HepG2 (cell line): ENCODE results near the gene ZMIZ1. TPM values are rescaled to one million over a fixed set of nuclear protein-coding genes. Genes with fewer than 3 reads are reported as not detected.

Source experiments
- ATAC-seq: fragments of 200-7000 bp; cut with Tn5 transposase; 3 replicates; pipeline ENCODE4 v1.9.1; 2020; ENCODE audit warnings: mild to moderate bottlenecking, moderate library complexity
- BruUV-seq: library from RNA; stranded (reverse); fragments of 400-500 nt; replicated peaks from 2 replicates; lab custom pipeline; 2021; lab: Mats Ljungman, UMichigan
- CTCF ChIA-PET: fragments of 300-600 bp; formaldehyde crosslinking; extraction: SDS; loops from one replicate; lab custom pipeline; 2021; ENCODE audit warnings: low total read pairs, inconsistent platforms, low intra/inter-chr PET ratio; lab: Yijun Ruan, JAX
- POLR2A ChIA-PET: fragments of 350-600 bp; sonication (Branson Sonifier 250); formaldehyde crosslinking; loops from one replicate; lab custom pipeline; 2020; ENCODE audit warnings: antibody characterized with exemption, inconsistent platforms; lab: Yijun Ruan, JAX
- DNase-seq: peaks from one replicate; pipeline ENCODE4 v3.0.0-alpha.2; 2015; ENCODE audit warnings: low spot score
- FAIRE-seq: peaks from 3 replicates; lab custom pipeline; 2011; peaks lifted over from hg19 to GRCh38; lab: Jason Lieb, UNC
- H2AFZ ChIP-seq: one replicate; pipeline ENCODE4 v1.6.1; 2011; ENCODE audit warnings: low read length, inconsistent platforms
- H3K27ac ChIP-seq: fragments of 300-600 bp; 3 replicates; pipeline ENCODE4 v1.8.0; 2011; ENCODE audit warnings: mixed run types, mild to moderate bottlenecking, mixed read lengths, low read length, inconsistent platforms; ENCODE audit not compliant: insufficient read depth; ENCODE audit errors: extremely low read length
- H3K27me3 ChIP-seq, 2 experiments: fragments of 200-600 bp in 1 of 2; 2 replicates in 1 of 2; 3 replicates in 1 of 2; pipeline versions ENCODE4 v1.6.0 to v1.8.0; 2011; ENCODE audit warnings: low read length in 2 of 2, mild to moderate bottlenecking in 2 of 2, moderate library complexity in 2 of 2, inconsistent platforms in 1 of 2; ENCODE audit not compliant: insufficient read depth in 2 of 2, control insufficient read depth in 1 of 2
- H3K36me3 ChIP-seq, 2 experiments: fragments of 200-600 bp in 1 of 2; replicated peaks in 1 of 2; 2 replicates in 1 of 2; 3 replicates in 1 of 2; pipeline versions ENCODE4 v1.5.1 to v1.8.0; 2011; ENCODE audit warnings: low read length in 2 of 2, inconsistent platforms in 1 of 2; ENCODE audit not compliant: insufficient read depth in 2 of 2, control insufficient read depth in 1 of 2
- H3K4me1 ChIP-seq: 2 replicates; pipeline ENCODE4 v1.5.1; 2012; ENCODE audit warnings: low read length, inconsistent platforms; ENCODE audit not compliant: insufficient read depth
- H3K4me2 ChIP-seq: 2 replicates; pipeline ENCODE4 v1.6.0; 2011; ENCODE audit warnings: low read depth, low read length, inconsistent platforms
- H3K4me3 ChIP-seq, 3 experiments: fragments of 200-600 bp in 1 of 3; sonication (generic), shearing (Covaris generic) in 1 of 3; replicated peaks in 1 of 3; 2 replicates each; pipeline ENCODE4 v1.5.1; 2011 to 2016; ENCODE audit warnings: low read length in 3 of 3, inconsistent platforms in 2 of 3, low read depth in 2 of 3, mild to moderate bottlenecking in 2 of 3, control low read depth in 1 of 3, mixed read lengths in 1 of 3; ENCODE audit not compliant: insufficient read depth in 1 of 3
- H3K79me2 ChIP-seq: one replicate; pipeline ENCODE4 v1.6.1; 2011; ENCODE audit warnings: low read length, inconsistent platforms; ENCODE audit not compliant: insufficient read depth
- H3K9ac ChIP-seq: 2 replicates; pipeline ENCODE4 v1.6.0; 2011; ENCODE audit warnings: mild to moderate bottlenecking, low read depth, low read length, inconsistent platforms; ENCODE audit not compliant: insufficient read depth
- H3K9me3 ChIP-seq: 2 replicates; pipeline ENCODE4 v1.5.1; 2012; ENCODE audit warnings: mild to moderate bottlenecking, low read length
- H4K20me1 ChIP-seq: 2 replicates; pipeline ENCODE4 v1.6.0; 2011; ENCODE audit warnings: inconsistent platforms, mild to moderate bottlenecking, low read length, moderate library complexity; ENCODE audit not compliant: insufficient read depth
- AHR ChIP-seq: IDR thresholded peaks from 2 replicates; pipeline ENCODE4 v1.6.1; 2018; ENCODE audit warnings: missing genetic modification reagents, missing compliant biosample characterization
- BORCS8-MEF2B ChIP-seq: sonication (generic); formaldehyde crosslinking; IDR thresholded peaks from 2 replicates; pipeline ENCODE4 v1.8.0; 2022; ENCODE audit warnings: mild to moderate bottlenecking, missing genetic modification reagents
- CBFB ChIP-seq: sonication (generic); formaldehyde crosslinking; IDR thresholded peaks from 2 replicates; pipeline ENCODE4 v1.4.0; 2020; ENCODE audit warnings: missing genetic modification reagents
- CENPX ChIP-seq: sonication (generic); formaldehyde crosslinking; IDR thresholded peaks from 2 replicates; pipeline ENCODE4 v1.9.0; 2021; ENCODE audit warnings: mild to moderate bottlenecking, missing genetic modification reagents, moderate library complexity
- GATAD2A ChIP-seq: IDR thresholded peaks from 2 replicates; pipeline ENCODE4 v1.6.1; 2016
- HBP1 ChIP-seq: IDR thresholded peaks from 2 replicates; pipeline ENCODE4 v1.6.1; 2016; ENCODE audit warnings: low read depth, control low read depth
- HDAC1 ChIP-seq: sonication (generic); formaldehyde crosslinking; IDR thresholded peaks from 2 replicates; pipeline ENCODE4 v1.5.1; 2020; ENCODE audit warnings: mild to moderate bottlenecking, missing genetic modification reagents
- HMG20A ChIP-seq: IDR thresholded peaks from 2 replicates; pipeline ENCODE4 v1.6.1; 2016; ENCODE audit warnings: borderline replicate concordance
- SAP130 ChIP-seq: IDR thresholded peaks from 2 replicates; pipeline ENCODE4 v1.6.1; 2016; ENCODE audit warnings: low read depth
- SMARCE1 ChIP-seq: fragments of 450-650 bp; IDR thresholded peaks from 2 replicates; pipeline ENCODE4 v1.6.1; 2017; ENCODE audit warnings: borderline replicate concordance
- ZBTB7B ChIP-seq: sonication (generic); formaldehyde crosslinking; IDR thresholded peaks from 2 replicates; pipeline ENCODE4 v1.4.0; 2020; ENCODE audit warnings: missing genetic modification reagents
- ZNF263 ChIP-seq: sonication (generic); formaldehyde crosslinking; IDR thresholded peaks from 2 replicates; pipeline ENCODE4 v1.4.0; 2020; ENCODE audit warnings: missing genetic modification reagents
- ZNF343 ChIP-seq: sonication (generic); formaldehyde crosslinking; IDR thresholded peaks from 2 replicates; pipeline ENCODE4 v1.4.0; 2020; ENCODE audit warnings: mild to moderate bottlenecking, missing genetic modification reagents
- ZNF501 ChIP-seq: sonication (generic); formaldehyde crosslinking; IDR thresholded peaks from 2 replicates; pipeline ENCODE4 v1.5.1; 2020; ENCODE audit warnings: mild to moderate bottlenecking, moderate library complexity, missing genetic modification reagents
- ZNF616 ChIP-seq: sonication (generic); formaldehyde crosslinking; IDR thresholded peaks from 2 replicates; pipeline ENCODE4 v1.5.0; 2020; ENCODE audit warnings: low read depth, mild to moderate bottlenecking, missing genetic modification reagents
- ZNF687 ChIP-seq: sonication (generic); formaldehyde crosslinking; IDR thresholded peaks from 2 replicates; pipeline ENCODE4 v1.5.1; 2020; ENCODE audit warnings: mild to moderate bottlenecking, missing genetic modification reagents, moderate library complexity
- WGBS: methylation state at CpG from one replicate; pipeline ENCODE4 v1.1.6; 2017; ENCODE audit warnings: low lambda C conversion rate; 5-methylcytosine and 5-hydroxymethylcytosine counted together
- in situ Hi-C: cut with HindIII; loops from 2 replicates; pipeline ENCODE4 v1.10.0; 2017; ENCODE audit warnings: low pct_unique_long_range_greater_than_20kb; ENCODE audit not compliant: extremely low pct_ligation_motif_present
- intact Hi-C: fragments of 100-400 bp; cut with micrococcal nuclease; formaldehyde crosslinking; loops from one replicate; pipeline ENCODE4 v1.10.0; 2022; ENCODE audit not compliant: unreplicated experiment
- polyA plus RNA-seq, 8 experiments: library from polyadenylated mRNA; depleted of rRNA in 3 of 8; stranded (reverse) in 7 of 8; unstranded in 1 of 8; fragments of >200 nt; fragmentation: Illumina TruSeq in 4 of 8; extraction: Trizol in 4 of 8; gene quantifications; 2 replicates each; pipeline versions ENCODE4 v1.2.1 to v1.2.3, GENCODE V29; 2011 to 2016; ENCODE audit warnings: low read depth in 4 of 8, missing spikeins in 1 of 8, mixed read lengths in 1 of 8; ENCODE audit not compliant: insufficient read depth in 1 of 8
- total RNA-seq, 5 experiments: library from RNA; depleted of rRNA; stranded (reverse); fragments of >200 nt; fragmentation: Illumina TruSeq; extraction: Trizol; gene quantifications; 2 replicates each; pipeline ENCODE4 v1.2.3, GENCODE V29; 2016; ENCODE audit warnings: low read depth in 1 of 5
- TF ChIP-seq, protein P1 (sequence below): sonication (generic); formaldehyde crosslinking; IDR thresholded peaks from 2 replicates; pipeline ENCODE4 v1.5.1; 2020; ENCODE audit warnings: mild to moderate bottlenecking, moderate library complexity, missing genetic modification reagents

The ZMIZ1 gene
- total and polyA plus RNA-seq, 2 of the 13 experiments (the other 11 are each of a cell fraction or from before 2014, with no cell fraction given) = 5.3 to 10.2 TPM

- TF ChIP-seq ZNF263 (CRISPR knock-in tag) = 0 out of 2 replicates have a peak, but pooled peaks have one; percentile 24
- TF ChIP-seq BORCS8-MEF2B (CRISPR knock-in tag) = no peak
- TF ChIP-seq CENPX (CRISPR knock-in tag) = no peak
- TF ChIP-seq CBFB (CRISPR knock-in tag) = no peak
- no peak for TF ChIP-seq ZBTB7B (CRISPR knock-in tag)
- TF ChIP-seq SMARCE1 = no peak
Observed at GRCh38 chr10:79024720-79025198, 44.0 kb upstream of the ZMIZ1 start (continued).

DNA sequence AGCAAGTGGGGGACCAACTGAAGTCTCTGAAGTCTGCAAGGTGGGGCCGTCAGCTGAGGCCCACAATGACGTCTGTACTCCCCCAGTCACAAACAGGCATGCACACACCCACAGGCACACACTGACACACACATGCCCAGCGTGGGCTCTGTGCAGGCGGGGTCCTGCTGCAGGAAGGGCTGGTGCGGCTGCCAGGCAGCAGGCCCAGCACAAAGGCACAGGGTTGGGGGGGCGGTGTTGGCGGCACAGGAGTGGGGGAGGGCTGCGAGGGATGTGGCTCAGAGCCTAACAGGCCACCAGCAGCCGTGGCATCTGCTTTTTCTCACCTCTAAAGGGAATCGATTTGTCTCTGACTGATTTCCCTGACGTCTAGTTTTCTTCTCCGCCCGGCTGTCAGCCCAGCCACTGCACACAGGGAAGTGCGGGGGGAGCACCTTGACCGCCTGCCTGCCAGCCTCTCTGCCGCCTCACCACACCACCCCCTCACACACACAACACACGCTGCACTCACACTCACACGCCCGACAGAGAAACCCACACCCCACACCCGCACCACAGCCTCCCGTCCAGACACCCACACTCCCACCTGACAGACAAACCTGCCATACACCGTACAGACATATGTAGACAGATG, 43.5 kb upstream of the ZMIZ1 start:
- Histone ChIP-seq H3K27me3 (peaks cover 0 to 19% of the 10 kb centered on the region in 2 experiments; a peak in 4 of 5 replicates), H3K79me2 (no peaks in the 10 kb centered on the region), H3K9ac (no peak overlapping the region; the same call in 1 of the 2 replicates), H3K36me3 (no peaks in the 10 kb centered on the region), H3K4me3 (peak overlapping the region in 1 of 3 experiments; percentile 31; a peak in 1 of 6 replicates), H3K27ac (no peak overlapping the region), H3K4me1 (peaks cover 67% of the 10 kb centered on the region), H2AFZ (no peak overlapping the region), H3K4me2 (peak overlapping the region; percentile 63), H4K20me1 (no peaks in the 10 kb centered on the region), H3K9me3 (no peaks in the 10 kb centered on the region)
- FAIRE-seq = no peak
- in situ Hi-C loops = no loop called here
- BruUV-seq = no TSS peak
- ChIA-PET CTCF (no interaction called here), POLR2A (interaction anchor here (1.0 kb wide), 1 partner anchor 27 kb away, joined by 3 read pairs; no protein-coding TSS in a partner anchor)
- 5% methylated on average over 8 of the region's 22 CpGs for WGBS
- peak; percentile 26 for ATAC-seq
- intact Hi-C loops = no loop called here
- DNase-seq = no peak
- TF ChIP-seq, protein P1, sequence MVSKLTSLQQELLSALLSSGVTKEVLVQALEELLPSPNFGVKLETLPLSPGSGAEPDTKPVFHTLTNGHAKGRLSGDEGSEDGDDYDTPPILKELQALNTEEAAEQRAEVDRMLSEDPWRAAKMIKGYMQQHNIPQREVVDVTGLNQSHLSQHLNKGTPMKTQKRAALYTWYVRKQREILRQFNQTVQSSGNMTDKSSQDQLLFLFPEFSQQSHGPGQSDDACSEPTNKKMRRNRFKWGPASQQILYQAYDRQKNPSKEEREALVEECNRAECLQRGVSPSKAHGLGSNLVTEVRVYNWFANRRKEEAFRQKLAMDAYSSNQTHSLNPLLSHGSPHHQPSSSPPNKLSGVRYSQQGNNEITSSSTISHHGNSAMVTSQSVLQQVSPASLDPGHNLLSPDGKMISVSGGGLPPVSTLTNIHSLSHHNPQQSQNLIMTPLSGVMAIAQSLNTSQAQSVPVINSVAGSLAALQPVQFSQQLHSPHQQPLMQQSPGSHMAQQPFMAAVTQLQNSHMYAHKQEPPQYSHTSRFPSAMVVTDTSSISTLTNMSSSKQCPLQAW = no peak
- TF ChIP-seq AHR (CRISPR knock-in tag) = 0 out of 2 replicates have a peak, but pooled peaks have one; percentile 26
- 0 out of 2 replicates have a peak, but pooled peaks have one; percentile 59 for TF ChIP-seq ZNF616 (CRISPR knock-in tag)
- TF ChIP-seq SAP130 (CRISPR knock-in tag) = 0 out of 2 replicates have a peak, but pooled peaks have one; percentile 3
- TF ChIP-seq HBP1 (CRISPR knock-in tag) = no peak
- TF ChIP-seq ZNF687 = peak; percentile 57
- TF ChIP-seq HDAC1 = 0 out of 2 replicates have a peak, but pooled peaks have one; percentile 16
- TF ChIP-seq ZNF501 = 0 out of 2 replicates have a peak, but pooled peaks have one; percentile 12
- TF ChIP-seq HMG20A = no peak
- TF ChIP-seq ZNF343 (CRISPR knock-in tag) = no peak
- no peak for TF ChIP-seq GATAD2A (CRISPR knock-in tag)
